ENCODE measurements around the gene STEAP1. TPM values are rescaled to one million over a fixed set of nuclear protein-coding genes. Genes with fewer than 3 reads are reported as not detected.
A peak's percentile ranks its signal among the peaks of the same experiment; 100 is the strongest.
"Not testable (repeated sequence)": the region's sequence is repeated elsewhere in the genome, so short reads cannot be mapped to it uniquely, and the experiment has no call there.

STEAP1 gene
- total RNA-seq, result 1.2 TPM
- long read RNA-seq, partial matches to known transcripts, result 0 of 2 reads
- long read RNA-seq, other reads (novel, unspliced or antisense), result 0 of 2 reads

DNA sequence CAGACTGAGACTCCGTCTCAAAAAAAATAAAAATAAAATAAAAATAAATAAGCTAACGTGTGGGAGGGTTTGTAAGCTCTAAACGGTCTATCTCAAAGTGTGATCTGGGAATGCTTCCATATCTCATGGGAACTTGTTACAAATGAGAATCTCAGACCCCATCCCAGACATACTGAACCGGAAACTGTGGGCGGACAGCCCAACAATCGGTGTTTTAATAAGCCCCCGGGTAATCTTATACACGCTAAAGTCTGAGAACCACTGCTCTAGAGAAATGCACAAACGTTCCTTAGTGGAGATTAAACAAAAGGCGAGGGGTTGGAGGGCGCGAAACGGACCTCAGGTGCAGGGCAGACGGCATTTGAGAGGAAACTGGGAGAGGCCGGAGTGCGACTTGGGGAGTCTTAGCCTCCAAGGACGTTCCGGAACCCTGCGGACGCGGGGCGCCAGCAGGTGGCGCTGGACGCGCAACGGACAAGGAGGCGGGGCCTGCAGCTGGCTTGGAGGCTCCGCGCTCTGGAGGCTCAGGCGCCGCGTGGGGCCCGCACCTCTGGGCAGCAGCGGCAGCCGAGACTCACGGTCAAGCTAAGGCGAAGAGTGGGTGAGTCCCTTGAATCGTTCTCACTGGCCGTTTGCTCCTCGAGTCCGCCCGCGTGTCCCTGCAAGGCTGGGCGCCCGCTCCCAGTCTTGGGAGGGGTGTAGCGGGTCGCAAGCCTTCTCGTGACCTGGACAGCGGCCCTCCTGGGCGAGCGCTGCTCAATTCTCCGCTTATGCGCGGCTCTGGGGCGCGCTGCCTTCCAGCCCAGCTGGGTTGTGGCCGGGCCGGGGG, at the start of gene STEAP1:
Gene STEAP1 (plus strand): TSS at position 527 of the 829 bp plus-strand sequence. CDS start 5,320 bp downstream, outside the sequence.
- H3K9me3 ChIP-seq (replicated peaks); H3K27me3 ChIP-seq (ENCODE audit: low read depth); H3K4me1 ChIP-seq; H3K36me3 ChIP-seq; intact Hi-C loops (cut with micrococcal nuclease): not testable (repeated sequence)
- H3K4me3 ChIP-seq, result peak within 1 kb of the TSS; percentile 72
- peak within 1 kb of the TSS; percentile 32 for H3K27ac ChIP-seq (replicated peaks)
- TF ChIP-seq, protein P1, sequence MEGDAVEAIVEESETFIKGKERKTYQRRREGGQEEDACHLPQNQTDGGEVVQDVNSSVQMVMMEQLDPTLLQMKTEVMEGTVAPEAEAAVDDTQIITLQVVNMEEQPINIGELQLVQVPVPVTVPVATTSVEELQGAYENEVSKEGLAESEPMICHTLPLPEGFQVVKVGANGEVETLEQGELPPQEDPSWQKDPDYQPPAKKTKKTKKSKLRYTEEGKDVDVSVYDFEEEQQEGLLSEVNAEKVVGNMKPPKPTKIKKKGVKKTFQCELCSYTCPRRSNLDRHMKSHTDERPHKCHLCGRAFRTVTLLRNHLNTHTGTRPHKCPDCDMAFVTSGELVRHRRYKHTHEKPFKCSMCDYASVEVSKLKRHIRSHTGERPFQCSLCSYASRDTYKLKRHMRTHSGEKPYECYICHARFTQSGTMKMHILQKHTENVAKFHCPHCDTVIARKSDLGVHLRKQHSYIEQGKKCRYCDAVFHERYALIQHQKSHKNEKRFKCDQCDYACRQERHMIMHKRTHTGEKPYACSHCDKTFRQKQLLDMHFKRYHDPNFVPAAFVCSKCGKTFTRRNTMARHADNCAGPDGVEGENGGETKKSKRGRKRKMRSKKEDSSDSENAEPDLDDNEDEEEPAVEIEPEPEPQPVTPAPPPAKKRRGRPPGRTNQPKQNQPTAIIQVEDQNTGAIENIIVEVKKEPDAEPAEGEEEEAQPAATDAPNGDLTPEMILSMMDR (IDR thresholded peaks at IDR 0.05; ENCODE audit: borderline replicate concordance), result peak; percentile 93
- DNase-seq, result peak; percentile 90

DNA sequence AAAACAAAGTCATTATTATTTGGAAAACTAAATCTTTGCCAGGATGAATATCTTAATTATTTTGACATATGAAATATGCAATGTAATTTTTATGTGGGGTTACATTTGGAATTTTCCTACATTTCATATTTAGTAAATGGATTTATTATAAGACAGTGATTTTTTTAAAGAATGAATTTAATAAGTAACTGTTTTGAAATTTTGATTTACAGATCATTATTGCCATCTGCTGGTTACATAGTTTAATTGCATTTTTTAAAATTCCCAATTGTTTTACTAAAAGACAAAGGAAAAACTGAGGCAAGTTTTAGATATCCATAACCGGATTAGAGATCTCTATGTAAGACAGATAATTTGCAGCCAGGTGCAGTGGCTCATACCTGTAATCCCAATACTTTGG, 39.3 kb upstream of the STEAP1 start:
- peaks cover 15% of the 10 kb centered on the region for H3K4me1 ChIP-seq
- H3K27ac ChIP-seq (replicated peaks); H3K27me3 ChIP-seq (ENCODE audit: low read depth); DNase-seq; H3K9me3 ChIP-seq (replicated peaks); intact Hi-C loops (cut with micrococcal nuclease); H3K36me3 ChIP-seq; H3K4me3 ChIP-seq: not testable (repeated sequence)
- TF ChIP-seq, protein P1 (IDR thresholded peaks at IDR 0.05; ENCODE audit: borderline replicate concordance), result peak; percentile 39

DNA sequence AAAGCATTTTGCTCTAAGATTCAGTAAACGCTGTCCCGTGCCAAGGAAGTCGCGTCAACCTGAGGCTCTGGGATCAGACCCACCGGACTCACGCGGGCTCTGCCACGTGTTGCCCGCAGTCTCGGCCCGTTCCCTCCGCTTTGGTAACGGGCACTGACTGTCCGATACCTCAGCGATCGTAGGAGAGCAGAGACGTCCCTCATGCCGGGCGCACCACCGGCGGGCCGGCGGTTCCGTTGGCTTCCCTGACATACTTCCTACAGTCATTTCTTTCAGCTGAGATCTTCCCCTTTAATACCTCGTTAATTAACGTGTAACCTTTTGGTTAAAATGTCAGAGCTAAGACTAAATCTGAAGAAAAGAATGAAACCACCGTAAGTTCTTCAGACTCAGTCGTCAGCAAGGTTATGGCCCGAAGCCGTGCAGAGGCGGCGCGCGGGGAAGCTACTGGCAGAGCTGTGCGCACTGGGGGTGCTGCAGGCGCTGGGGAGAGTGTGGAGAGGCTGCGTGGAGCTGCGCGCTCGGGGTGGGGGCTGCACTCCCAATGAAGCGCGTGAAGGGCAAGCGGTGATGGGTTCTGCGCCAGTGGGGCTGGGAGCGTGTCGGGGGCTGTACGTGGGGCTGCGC, 35.6 kb upstream of the STEAP1 start:
- intact Hi-C loops (cut with micrococcal nuclease); H3K9me3 ChIP-seq (replicated peaks); H3K36me3 ChIP-seq; H3K27me3 ChIP-seq (ENCODE audit: low read depth): not testable (repeated sequence)
- peaks cover 15% of the 10 kb centered on the region for H3K4me1 ChIP-seq
- peak overlapping the region; percentile 76 for H3K4me3 ChIP-seq
- peak overlapping the region; percentile 84 for H3K27ac ChIP-seq (replicated peaks)
- DNase-seq, result peak; percentile 16

DNA sequence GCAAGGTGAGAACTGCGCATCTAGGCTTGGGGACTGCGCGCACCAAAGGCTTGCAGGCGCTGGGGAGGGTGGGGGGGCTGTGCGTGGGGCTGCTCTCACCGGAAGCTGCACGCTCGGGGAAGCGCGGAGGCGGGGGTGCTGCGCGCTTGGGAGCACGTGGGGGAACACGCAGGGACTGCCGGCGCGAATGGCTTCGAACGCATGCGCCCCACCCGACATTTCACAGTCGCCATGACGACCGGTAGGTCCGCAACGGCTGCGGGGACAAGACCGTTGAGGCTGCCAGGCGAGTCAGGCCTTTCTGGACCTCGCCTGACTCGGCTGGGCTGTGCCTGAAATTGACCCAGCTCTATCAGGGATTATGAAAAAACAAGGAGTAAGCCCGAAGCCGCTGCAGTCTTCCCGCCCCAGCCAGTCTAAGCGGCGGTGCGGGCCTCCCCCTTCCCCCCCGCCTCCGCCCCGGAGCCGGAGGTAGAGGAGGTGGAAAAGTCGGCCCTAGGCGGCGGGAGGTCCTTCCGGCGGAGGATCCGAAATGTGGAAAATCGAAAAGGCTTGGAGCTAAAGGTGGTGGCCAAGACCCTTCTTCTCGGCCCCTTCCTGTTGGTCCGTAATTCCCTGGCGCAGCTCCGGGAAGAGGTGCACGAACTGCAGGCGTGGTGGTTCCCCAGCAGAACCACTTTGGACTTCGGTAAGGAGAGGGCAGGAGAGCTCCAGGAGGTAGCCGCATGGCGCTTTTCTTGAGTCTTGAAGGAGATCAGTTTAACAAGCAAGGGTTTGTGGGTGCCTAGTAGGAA, 34.9 kb upstream of the STEAP1 start:
- Histone ChIP-seq H3K27ac (replicated peaks) (peak overlapping the region; percentile 84), H3K9me3 (replicated peaks) (no peaks in the 10 kb centered on the region), H3K27me3 (ENCODE audit: low read depth) (peaks cover 8% of the 10 kb centered on the region), H3K4me3 (peak overlapping the region; percentile 76), H3K36me3 (no peaks in the 10 kb centered on the region), H3K4me1 (peaks cover 15% of the 10 kb centered on the region)
- TF ChIP-seq, protein P1 (IDR thresholded peaks at IDR 0.05; ENCODE audit: borderline replicate concordance), result no peak
- intact Hi-C loops (cut with micrococcal nuclease), result no loop called here
- DNase-seq, result peak; percentile 61

DNA sequence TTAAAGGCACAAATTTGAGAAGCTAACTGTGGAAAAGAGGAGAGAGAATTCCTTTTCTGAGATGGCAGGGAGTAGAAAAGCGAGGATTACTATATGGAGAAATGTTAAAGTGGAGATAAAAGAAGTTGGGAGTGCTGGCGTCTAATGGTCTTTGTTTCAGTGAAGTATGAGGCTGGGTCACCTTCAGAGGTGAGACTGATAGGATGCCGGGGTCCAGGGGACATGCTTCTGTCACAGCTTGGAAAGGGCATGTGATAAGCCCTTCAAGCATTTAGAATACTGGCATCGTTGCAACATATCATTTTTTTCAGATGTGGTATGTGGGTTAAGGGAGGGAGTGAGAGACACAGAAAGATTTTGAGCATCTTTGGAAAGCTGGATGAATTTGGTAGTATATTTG, 34.1 kb upstream of the STEAP1 start:
- DNase-seq; intact Hi-C loops (cut with micrococcal nuclease): not testable (repeated sequence)
- peaks cover 15% of the 10 kb centered on the region for H3K4me1 ChIP-seq

DNA sequence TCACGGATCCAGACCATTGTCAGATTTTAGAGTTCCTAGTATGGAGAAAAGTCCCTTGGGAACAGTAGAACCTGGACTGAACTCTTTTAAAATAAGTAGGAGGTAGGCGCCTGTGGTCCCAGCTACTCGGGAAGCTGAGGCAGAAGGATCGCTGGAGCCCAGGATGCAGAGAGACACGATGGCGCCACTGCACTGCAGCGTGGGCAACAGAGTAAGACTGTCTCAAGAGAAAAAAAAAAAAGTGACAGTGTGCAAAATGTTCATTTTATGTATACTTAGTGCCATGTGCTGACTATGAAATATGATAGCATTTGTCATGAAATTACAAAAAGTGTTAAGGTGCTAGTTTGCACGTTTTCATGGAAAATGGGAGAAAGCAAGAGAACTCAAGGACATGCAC, 22.5 kb upstream of the STEAP1 start:
- DNase-seq; H3K27me3 ChIP-seq (ENCODE audit: low read depth); H3K36me3 ChIP-seq; H3K27ac ChIP-seq (replicated peaks); H3K9me3 ChIP-seq (replicated peaks); H3K4me3 ChIP-seq; H3K4me1 ChIP-seq; intact Hi-C loops (cut with micrococcal nuclease): not testable (repeated sequence)

More for the DNA sequence above, 34.1 kb upstream of the STEAP1 start:
- not testable (repeated sequence) for H3K9me3 ChIP-seq (replicated peaks); H3K36me3 ChIP-seq; H3K27me3 ChIP-seq (ENCODE audit: low read depth)
- peak overlapping the region; percentile 76 for H3K4me3 ChIP-seq
- H3K27ac ChIP-seq (replicated peaks), result peak overlapping the region; percentile 84

DNA sequence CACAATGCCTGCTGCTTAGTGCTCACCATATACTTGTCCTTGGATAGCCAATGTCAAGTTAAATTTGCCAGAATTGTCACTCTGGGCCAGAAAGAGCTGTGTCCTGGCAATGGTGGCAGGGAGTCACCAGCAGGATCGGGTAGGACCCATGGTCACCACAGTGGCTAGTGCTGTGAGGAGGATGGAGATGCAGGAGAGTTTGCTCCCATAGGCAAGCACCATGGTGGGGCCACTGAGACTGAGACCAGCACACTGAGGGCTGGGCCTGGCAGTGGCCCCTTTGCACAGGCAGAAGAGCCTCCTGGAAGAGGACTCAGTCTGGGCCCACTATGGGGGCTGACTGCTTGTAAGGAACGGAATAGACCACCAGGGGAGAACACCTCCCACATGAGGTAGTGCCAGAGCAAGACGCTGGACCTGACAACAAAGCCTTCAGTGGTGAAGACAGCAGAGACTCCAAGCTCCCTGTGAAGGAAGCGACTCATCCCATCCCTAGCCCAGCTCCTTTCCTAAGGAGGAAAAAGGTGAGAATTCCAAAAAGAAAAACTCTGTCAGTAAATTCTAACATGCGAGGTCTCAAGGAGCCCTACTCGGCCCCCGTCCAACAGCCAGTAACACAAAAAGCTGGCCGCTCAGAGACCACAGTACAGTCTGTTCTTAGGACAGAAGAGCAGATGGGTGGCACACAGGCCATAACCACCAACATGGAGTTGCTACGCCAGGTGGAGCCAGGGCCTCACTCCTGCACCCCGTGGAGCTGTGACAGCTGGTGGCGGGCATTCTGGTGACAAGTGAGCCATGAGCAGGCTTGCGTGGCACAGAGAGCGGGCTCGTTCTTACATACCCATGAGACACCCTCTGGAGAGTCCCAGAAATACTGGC, 6.9 kb upstream of the STEAP1 start:
- DNase-seq; H3K27me3 ChIP-seq (ENCODE audit: low read depth): not testable (repeated sequence)

More for the DNA sequence above, 6.9 kb upstream of the STEAP1 start:
- H3K27ac ChIP-seq (replicated peaks); H3K9me3 ChIP-seq (replicated peaks); H3K4me1 ChIP-seq; H3K36me3 ChIP-seq; intact Hi-C loops (cut with micrococcal nuclease); H3K4me3 ChIP-seq: not testable (repeated sequence)
